SK-N-SH (cell line): ENCODE measurements around the gene C14orf119. TPM values are rescaled to one million over a fixed set of nuclear protein-coding genes. Genes with fewer than 3 reads are reported as not detected.

ENCODE experiments used
- CTCF ChIA-PET: fragments of 300-600, 350-600 bp; formaldehyde crosslinking; extraction: SDS; loops from one replicate; lab custom pipeline; 2021; lab: Yijun Ruan, JAX
- POLR2A ChIA-PET: fragments of 350-600 bp; sonication (Branson Sonifier 250); formaldehyde crosslinking; extraction: SDS; loops from one replicate; lab custom pipeline; 2020; ENCODE audit warnings: antibody characterized with exemption, inconsistent platforms; lab: Yijun Ruan, JAX
- DNase-seq: peaks from one replicate; pipeline ENCODE4 v3.0.0; 2012
- H2AFZ ChIP-seq: fragments of 200-600 bp; sonication (generic); 2 replicates; pipeline ENCODE4 v1.8.1; 2016; ENCODE audit warnings: antibody characterized with exemption, mild to moderate bottlenecking, low read depth
- H3F3A ChIP-seq: fragments of 200-600 bp; sonication (generic); replicated peaks from 2 replicates; pipeline ENCODE3; 2016; ENCODE audit warnings: antibody characterized with exemption, mild to moderate bottlenecking; ENCODE audit not compliant: insufficient read depth
- H3K27ac ChIP-seq, 2 experiments: fragments of 200-500 bp in 1 of 2; fragments of 200-600 bp in 1 of 2; sonication (Bioruptor generic) in 1 of 2; sonication (generic), shearing (Covaris generic) in 1 of 2; 2 replicates each; pipeline versions ENCODE4 v1.5.1 to v1.6.1; 2014 to 2016; ENCODE audit warnings: low read depth in 2 of 2, inconsistent platforms in 1 of 2, low read length in 1 of 2, mild to moderate bottlenecking in 1 of 2, mixed read lengths in 1 of 2
- H3K27me3 ChIP-seq: fragments of 200-600 bp; sonication (generic), shearing (Covaris generic); 2 replicates; pipeline ENCODE4 v1.6.1; 2016; ENCODE audit warnings: mixed run types; ENCODE audit not compliant: insufficient read depth
- H3K36me3 ChIP-seq, 2 experiments: fragments of 200-500 bp in 1 of 2; fragments of 200-600 bp in 1 of 2; sonication (Bioruptor generic) in 1 of 2; sonication (generic) in 1 of 2; replicated peaks in 1 of 2; 2 replicates each; pipeline versions ENCODE3 to v1.5.1; 2014 to 2016; ENCODE audit warnings: low read length in 1 of 2, mild to moderate bottlenecking in 1 of 2; ENCODE audit not compliant: insufficient read depth in 2 of 2, control insufficient read depth in 1 of 2
- H3K4me1 ChIP-seq, 2 experiments: fragments of 200-500 bp in 1 of 2; fragments of 200-600 bp in 1 of 2; sonication (Bioruptor generic) in 1 of 2; sonication (generic), shearing (Covaris generic) in 1 of 2; 2 replicates each; pipeline versions ENCODE4 v1.5.1 to v1.6.1; 2014 to 2016; ENCODE audit warnings: low read depth in 1 of 2, low read length in 1 of 2, mixed run types in 1 of 2; ENCODE audit not compliant: insufficient read depth in 2 of 2, control insufficient read depth in 1 of 2
- H3K4me2 ChIP-seq: fragments of 200-600 bp; sonication (generic), shearing (Covaris generic); 2 replicates; pipeline ENCODE4 v1.6.1; 2017; ENCODE audit warnings: mixed run types
- H3K4me3 ChIP-seq, 2 experiments: fragments of 200-500 bp in 1 of 2; fragments of 200-600 bp in 1 of 2; sonication (Bioruptor generic) in 1 of 2; sonication (generic), shearing (Covaris generic) in 1 of 2; 2 replicates each; pipeline versions ENCODE4 v1.5.1 to v1.8.1; 2014 to 2016; ENCODE audit warnings: low read depth in 2 of 2, inconsistent platforms in 1 of 2, low read length in 1 of 2, mild to moderate bottlenecking in 1 of 2, mixed read lengths in 1 of 2, moderate library complexity in 1 of 2
- H3K79me2 ChIP-seq: fragments of 200-600 bp; sonication (generic); 2 replicates; pipeline ENCODE4 v1.8.1; 2017; ENCODE audit warnings: mild to moderate bottlenecking; ENCODE audit not compliant: insufficient read depth
- H3K9ac ChIP-seq: fragments of 200-600 bp; sonication (generic); 2 replicates; pipeline ENCODE4 v1.6.1; 2017; ENCODE audit warnings: mixed run types
- H3K9me2 ChIP-seq: fragments of 200-600 bp; sonication (generic); 2 replicates; pipeline ENCODE4 v1.6.1; 2017; ENCODE audit warnings: mixed run types
- H3K9me3 ChIP-seq: fragments of 200-600 bp; sonication (generic); 2 replicates; pipeline ENCODE4 v1.6.1; 2017; ENCODE audit warnings: mixed run types, mild to moderate bottlenecking, moderate library complexity
- H4K20me1 ChIP-seq: fragments of 200-600 bp; sonication (generic); 2 replicates; pipeline ENCODE4 v1.6.1; 2017; ENCODE audit warnings: mild to moderate bottlenecking, mixed run types; ENCODE audit not compliant: insufficient read depth
- FOSL2 ChIP-seq: IDR thresholded peaks from 2 replicates; pipeline ENCODE4 v1.4.0; 2012; ENCODE audit warnings: low read depth, mild to moderate bottlenecking, moderate library complexity, borderline replicate concordance
- FOXM1 ChIP-seq: IDR thresholded peaks from 2 replicates; pipeline ENCODE4 v1.4.0; 2012; ENCODE audit warnings: low read depth, mild to moderate bottlenecking
- JUND ChIP-seq: IDR thresholded peaks from 2 replicates; pipeline ENCODE4 v1.4.0; 2012
- MEF2A ChIP-seq: IDR thresholded peaks from 2 replicates; pipeline ENCODE4 v1.4.0; 2012; ENCODE audit warnings: low read depth, borderline replicate concordance
- NFIC ChIP-seq: IDR thresholded peaks from 2 replicates; pipeline ENCODE4 v1.4.0; 2012; ENCODE audit warnings: borderline replicate concordance
- NRF1 ChIP-seq: IDR thresholded peaks from 2 replicates; pipeline ENCODE4 v1.6.1; 2012; ENCODE audit warnings: low read depth, mild to moderate bottlenecking, low read length
- POLR2AphosphoS5 ChIP-seq: IDR thresholded peaks from 2 replicates; pipeline ENCODE4 v1.6.1; 2012; ENCODE audit warnings: low read depth, low read length
- RCOR1 ChIP-seq: fragments of 150-350 bp; IDR thresholded peaks from 2 replicates; pipeline ENCODE4 v1.6.1; 2017; ENCODE audit warnings: antibody characterized with exemption, low read length
- RXRA ChIP-seq: IDR thresholded peaks from 2 replicates; pipeline ENCODE4 v1.4.0; 2012; ENCODE audit warnings: low read depth, mild to moderate bottlenecking, borderline replicate concordance
- TAF1 ChIP-seq: IDR thresholded peaks from 2 replicates; pipeline ENCODE4 v1.6.1; 2012; ENCODE audit warnings: low read depth, mild to moderate bottlenecking, low read length, moderate library complexity, borderline replicate concordance
- TEAD4 ChIP-seq: IDR thresholded peaks from 2 replicates; pipeline ENCODE4 v1.4.0; 2012; ENCODE audit warnings: mild to moderate bottlenecking, borderline replicate concordance; ENCODE audit not compliant: insufficient read depth
- YY1 ChIP-seq: IDR thresholded peaks from 2 replicates; pipeline ENCODE4 v1.4.0; 2012; ENCODE audit warnings: low read depth, mild to moderate bottlenecking
- WGBS: methylation state at CpG from one replicate; pipeline ENCODE4 v1.1.6; 2017; ENCODE audit warnings: low lambda C conversion rate; 5-methylcytosine and 5-hydroxymethylcytosine counted together
- polyA plus RNA-seq, 3 experiments: library from polyadenylated mRNA; depleted of rRNA; stranded (reverse); fragments of >200 nt; gene quantifications; 2 replicates each; pipeline ENCODE4 v1.2.3, GENCODE V29; 2012
- TF ChIP-seq, protein P1 (sequence below): IDR thresholded peaks from 2 replicates; pipeline ENCODE4 v1.4.0; 2012; ENCODE audit warnings: low read depth, borderline replicate concordance
- TF ChIP-seq, protein P2 (sequence below): fragments of 150-350 bp; IDR thresholded peaks from 2 replicates; pipeline ENCODE4 v1.6.1; 2016; ENCODE audit warnings: mild to moderate bottlenecking, low read depth, low read length
- TF ChIP-seq, protein P3 (sequence below): IDR thresholded peaks from 2 replicates; pipeline ENCODE4 v1.4.0; 2012; ENCODE audit warnings: low read depth, borderline replicate concordance

The C14orf119 gene
- polyA plus RNA-seq, 1 of the 3 experiments (the other 2 are of a cell fraction), result 55.2 TPM

DNA sequence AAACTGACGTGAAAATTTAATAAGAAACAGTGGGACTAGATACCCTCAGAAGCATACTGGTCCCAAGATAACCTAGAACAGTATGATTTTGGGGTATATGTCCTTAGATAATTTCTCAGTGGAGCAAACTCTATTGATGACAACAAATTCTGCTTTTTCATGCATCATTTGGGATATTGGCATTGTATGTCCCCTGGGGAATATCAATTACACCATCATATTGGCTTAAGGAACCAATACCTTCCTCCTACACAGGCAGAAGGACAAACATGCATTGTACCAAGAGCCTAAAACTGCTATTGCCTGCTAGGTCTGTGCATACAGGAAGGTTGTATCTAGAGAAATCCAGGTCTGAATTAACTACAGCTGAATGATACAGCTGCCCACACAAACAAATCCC, 20.4 kb upstream of the C14orf119 start:
- H3K27ac ChIP-seq, result no peak overlapping the region
- H3K9ac ChIP-seq, result no peak overlapping the region
- WGBS, result 94% methylated on average over 1 of the region's 1 CpG
- H3K9me2 ChIP-seq, result no peaks in the 10 kb centered on the region
- no peaks in the 10 kb centered on the region for H3K27me3 ChIP-seq
- no peaks in the 10 kb centered on the region for H4K20me1 ChIP-seq
- POLR2A ChIA-PET, result no interaction called here
- H3K9me3 ChIP-seq, result no peaks in the 10 kb centered on the region
- DNase-seq, result no peak
- CTCF ChIA-PET, result interaction anchor here (0.6 to 2.9 kb wide), 4 partner anchors 46 to 109 kb away, joined by 3 to 7 read pairs (median 4); no protein-coding TSS in a partner anchor
- peaks cover 45% of the 10 kb centered on the region for H3F3A ChIP-seq
- no peak overlapping the region for H2AFZ ChIP-seq
- H3K4me1 ChIP-seq, result peaks cover 16 to 29% of the 10 kb centered on the region in 2 experiments
- no peak overlapping the region for H3K4me2 ChIP-seq
- no peak overlapping the region for H3K4me3 ChIP-seq
- peaks cover 48% of the 10 kb centered on the region for H3K79me2 ChIP-seq
- TF ChIP-seq FOSL2, result no peak
- no peak for TF ChIP-seq RCOR1
- TF ChIP-seq NRF1, result no peak
- TF ChIP-seq TAF1, result no peak
- TF ChIP-seq, protein P1, sequence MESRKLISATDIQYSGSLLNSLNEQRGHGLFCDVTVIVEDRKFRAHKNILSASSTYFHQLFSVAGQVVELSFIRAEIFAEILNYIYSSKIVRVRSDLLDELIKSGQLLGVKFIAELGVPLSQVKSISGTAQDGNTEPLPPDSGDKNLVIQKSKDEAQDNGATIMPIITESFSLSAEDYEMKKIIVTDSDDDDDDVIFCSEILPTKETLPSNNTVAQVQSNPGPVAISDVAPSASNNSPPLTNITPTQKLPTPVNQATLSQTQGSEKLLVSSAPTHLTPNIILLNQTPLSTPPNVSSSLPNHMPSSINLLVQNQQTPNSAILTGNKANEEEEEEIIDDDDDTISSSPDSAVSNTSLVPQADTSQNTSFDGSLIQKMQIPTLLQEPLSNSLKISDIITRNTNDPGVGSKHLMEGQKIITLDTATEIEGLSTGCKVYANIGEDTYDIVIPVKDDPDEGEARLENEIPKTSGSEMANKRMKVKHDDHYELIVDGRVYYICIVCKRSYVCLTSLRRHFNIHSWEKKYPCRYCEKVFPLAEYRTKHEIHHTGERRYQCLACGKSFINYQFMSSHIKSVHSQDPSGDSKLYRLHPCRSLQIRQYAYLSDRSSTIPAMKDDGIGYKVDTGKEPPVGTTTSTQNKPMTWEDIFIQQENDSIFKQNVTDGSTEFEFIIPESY, result no peak
- no peak for TF ChIP-seq RXRA
- TF ChIP-seq NFIC, result no peak
- TF ChIP-seq YY1, result no peak
- TF ChIP-seq, protein P2, sequence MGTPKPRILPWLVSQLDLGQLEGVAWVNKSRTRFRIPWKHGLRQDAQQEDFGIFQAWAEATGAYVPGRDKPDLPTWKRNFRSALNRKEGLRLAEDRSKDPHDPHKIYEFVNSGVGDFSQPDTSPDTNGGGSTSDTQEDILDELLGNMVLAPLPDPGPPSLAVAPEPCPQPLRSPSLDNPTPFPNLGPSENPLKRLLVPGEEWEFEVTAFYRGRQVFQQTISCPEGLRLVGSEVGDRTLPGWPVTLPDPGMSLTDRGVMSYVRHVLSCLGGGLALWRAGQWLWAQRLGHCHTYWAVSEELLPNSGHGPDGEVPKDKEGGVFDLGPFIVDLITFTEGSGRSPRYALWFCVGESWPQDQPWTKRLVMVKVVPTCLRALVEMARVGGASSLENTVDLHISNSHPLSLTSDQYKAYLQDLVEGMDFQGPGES, result no peak
- TF ChIP-seq, protein P3, sequence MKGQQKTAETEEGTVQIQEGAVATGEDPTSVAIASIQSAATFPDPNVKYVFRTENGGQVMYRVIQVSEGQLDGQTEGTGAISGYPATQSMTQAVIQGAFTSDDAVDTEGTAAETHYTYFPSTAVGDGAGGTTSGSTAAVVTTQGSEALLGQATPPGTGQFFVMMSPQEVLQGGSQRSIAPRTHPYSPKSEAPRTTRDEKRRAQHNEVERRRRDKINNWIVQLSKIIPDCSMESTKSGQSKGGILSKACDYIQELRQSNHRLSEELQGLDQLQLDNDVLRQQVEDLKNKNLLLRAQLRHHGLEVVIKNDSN, result no peak
- no peak for TF ChIP-seq MEF2A
- no peak for TF ChIP-seq JUND
- TF ChIP-seq FOXM1, result no peak
- TF ChIP-seq TEAD4, result no peak
- TF ChIP-seq POLR2AphosphoS5, result no peak
- peaks cover 57 to 68% of the 10 kb centered on the region in 2 experiments for H3K36me3 ChIP-seq
